ENCODE results near the gene TENM3.

Gene TENM3

GRCh38 chr4:182533964-182534363, 290.8 kb downstream of the TENM3 start:
- no peak for DNase-seq

GRCh38 chr4:182536221-182536811, 293.1 kb downstream of the TENM3 start:
- DNase-seq: no peak

DNA sequence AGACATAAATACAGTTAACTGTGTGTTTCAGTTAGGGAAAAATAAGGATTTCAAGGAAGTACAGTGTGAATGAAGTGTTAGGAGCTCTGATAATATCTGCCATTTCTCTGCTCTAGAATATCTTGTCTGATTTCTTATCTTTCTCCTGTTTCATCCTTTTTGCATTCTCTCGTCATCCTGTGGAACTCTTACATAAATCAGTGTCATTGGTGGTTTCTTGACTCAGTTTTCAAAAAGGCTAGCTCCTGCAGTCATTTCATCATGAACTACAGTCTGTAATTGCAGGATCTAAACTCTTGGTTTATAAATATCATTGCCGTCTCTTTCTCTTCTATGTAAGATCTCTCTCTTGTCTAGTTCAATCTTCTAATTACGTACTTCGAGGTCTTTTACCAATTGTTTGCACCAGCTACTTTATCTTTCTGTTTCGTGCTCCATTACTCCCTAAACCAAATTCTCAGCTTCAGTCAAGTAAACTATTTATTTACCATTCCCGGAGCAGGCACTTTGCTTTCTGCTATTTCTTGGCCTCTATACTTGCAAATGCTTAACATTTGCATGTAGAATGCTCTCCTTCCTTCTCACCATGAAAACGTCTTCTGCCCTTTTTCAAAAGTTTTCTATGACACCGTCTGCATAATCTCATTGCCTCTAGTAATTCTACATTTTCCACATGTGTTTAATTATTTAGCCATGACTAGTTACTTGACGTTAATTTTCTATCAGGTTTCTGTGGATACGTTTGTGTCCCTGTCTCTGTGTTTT, 294.0 kb downstream of the TENM3 start:
- no peak for DNase-seq

- no peak for DNase-seq
Observed at GRCh38 chr4:182538031-182538430, 294.8 kb downstream of the TENM3 start.

- DNase-seq: no peak
Observed at GRCh38 chr4:182540496-182540895, 297.3 kb downstream of the TENM3 start.

DNA sequence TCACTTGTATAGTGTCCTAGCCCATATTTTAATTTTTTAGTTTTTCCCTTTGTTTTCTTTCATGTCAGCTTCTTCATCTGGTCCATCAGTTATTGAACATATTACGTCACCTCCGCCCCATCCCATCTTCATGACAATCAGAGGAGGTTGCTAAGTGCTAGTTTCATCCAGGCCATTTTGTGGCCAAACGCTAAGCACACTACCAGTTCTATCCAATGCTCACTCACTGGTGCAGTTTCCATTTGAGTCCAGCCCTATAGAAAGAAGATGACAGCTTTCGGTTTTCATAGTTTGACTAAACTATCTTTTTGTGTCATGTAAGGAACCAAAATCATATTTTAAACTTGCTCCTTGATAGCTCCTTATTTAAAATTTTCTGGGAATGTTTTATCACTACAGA, 304.2 kb downstream of the TENM3 start:
- no peak for DNase-seq

GRCh38 chr4:182548156-182548555, 305.0 kb downstream of the TENM3 start:
- no peak for DNase-seq

DNA sequence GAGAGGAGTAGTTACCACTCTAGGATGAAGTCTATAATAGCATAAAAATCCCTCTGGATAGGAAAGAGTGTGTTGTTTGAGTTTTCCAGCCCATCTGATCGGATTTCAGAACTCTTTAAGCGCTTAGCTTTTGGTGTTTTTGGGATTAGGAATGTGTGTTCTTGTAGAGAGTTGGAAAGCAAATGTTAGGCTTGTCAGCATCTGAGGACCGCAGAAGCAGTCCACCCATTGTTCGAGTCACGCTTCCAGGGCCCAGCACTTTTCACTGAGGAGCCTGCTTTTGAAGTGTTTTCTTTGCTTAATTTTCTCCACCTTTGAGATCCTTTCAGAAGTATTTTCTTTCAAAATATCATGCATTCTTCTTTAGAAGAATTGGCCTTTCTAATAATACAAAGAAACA, 306.2 kb downstream of the TENM3 start:
- no peak for DNase-seq

GRCh38 chr4:182552948-182553347, 309.7 kb downstream of the TENM3 start:
- no peak for DNase-seq

GRCh38 chr4:182553653-182554052, 310.5 kb downstream of the TENM3 start:
- no peak for DNase-seq

GRCh38 chr4:182554736-182555135, 311.5 kb downstream of the TENM3 start:
- DNase-seq: no peak

GRCh38 chr4:182555997-182556418, 312.8 kb downstream of the TENM3 start:
- no peak for DNase-seq

- DNase-seq: no peak
Observed at GRCh38 chr4:182556580-182556979, 313.4 kb downstream of the TENM3 start.

DNA sequence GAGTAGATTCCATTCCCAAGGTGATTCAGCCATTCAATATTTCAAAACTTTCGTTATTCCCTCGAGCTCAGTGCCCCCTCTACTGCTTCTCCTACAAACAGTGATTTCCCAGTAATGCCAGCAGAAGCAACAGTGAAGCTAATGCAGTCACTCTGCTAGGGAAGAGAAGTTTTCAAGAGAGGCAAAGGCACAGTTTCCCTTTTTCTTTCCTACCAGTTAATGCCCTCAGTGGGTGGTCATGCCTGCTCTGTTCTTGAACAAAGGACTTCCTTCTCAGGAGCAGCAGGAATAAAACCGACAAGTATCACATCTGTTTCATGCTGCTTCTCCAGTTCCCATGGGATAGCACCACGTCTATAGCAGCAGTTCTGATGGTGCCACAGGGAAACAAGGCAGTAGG, 317.2 kb downstream of the TENM3 start:
- DNase-seq: no peak

GRCh38 chr4:182562350-182562749, 319.1 kb downstream of the TENM3 start:
- DNase-seq: no peak

DNA sequence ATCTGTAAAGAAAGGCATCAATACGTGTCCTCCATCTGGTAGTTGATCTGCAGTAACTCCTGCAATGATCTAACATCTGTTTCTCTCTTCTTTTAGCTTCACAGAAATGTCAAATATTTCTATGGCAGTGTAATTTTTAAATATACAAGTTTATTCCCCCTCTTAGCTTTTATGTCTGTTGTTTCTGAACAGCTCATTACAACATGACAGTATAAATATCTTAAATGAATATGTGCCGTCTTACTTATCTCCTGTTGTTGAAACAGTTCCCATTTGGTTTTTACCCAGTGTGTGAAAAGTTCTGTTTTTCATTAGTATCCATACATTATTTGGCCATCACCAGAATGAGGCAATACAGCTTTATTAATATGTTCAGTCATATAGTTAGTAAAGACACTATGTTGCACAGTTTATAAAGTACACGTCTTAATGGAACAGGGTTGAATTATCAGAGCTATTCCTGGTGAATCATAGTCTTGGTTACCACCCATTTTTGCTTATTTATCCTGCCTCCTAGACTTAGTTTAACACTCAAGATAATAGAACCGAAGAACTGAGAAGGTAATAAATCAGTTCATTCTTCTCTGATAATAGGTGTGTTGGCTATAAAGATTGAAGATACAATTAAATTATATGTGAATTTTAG, 321.6 kb downstream of the TENM3 start:
- no peak for DNase-seq

- no peak for DNase-seq
Observed at GRCh38 chr4:182567119-182567518, 323.9 kb downstream of the TENM3 start.

DNA sequence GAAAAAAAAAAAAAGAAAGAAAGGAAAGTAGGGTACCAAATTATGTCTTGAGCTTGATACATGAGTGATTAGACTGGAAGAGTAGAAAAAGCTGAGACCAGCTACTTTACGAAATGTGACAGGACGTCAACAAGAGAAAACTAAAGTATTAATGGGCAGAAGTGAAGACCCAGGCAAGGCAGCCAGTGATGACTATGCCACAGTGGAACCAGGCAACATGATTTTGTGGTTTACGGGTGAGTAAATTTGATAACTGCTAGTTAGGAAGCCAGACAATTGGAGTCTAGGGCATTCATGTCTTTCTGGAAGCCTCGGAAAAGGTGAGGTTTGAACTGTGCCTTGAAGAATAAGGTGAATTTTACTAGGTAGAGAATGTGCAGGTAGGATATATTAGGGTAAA, 326.4 kb downstream of the TENM3 start:
- DNase-seq: no peak

DNA sequence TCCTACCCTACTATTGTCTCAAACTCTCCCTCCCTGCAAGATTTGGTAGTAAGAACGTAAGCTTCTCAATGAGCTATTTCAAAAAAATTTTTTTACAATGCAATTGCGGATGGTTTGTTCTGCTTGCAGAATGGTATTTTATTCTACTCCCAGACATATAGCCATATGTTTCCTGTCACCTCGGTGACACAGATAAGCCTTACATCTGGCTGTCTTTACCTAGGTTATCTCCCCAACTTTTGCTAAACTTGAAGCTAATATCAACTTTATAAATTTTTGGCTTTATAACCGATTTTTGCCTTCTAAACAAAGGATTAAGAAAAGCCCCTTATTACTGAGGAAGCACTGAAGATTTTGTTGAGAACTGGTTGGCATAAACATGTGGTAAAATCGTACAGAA, 331.5 kb downstream of the TENM3 start:
- no peak for DNase-seq

GRCh38 chr4:182575225-182575624, 332.0 kb downstream of the TENM3 start:
- DNase-seq: no peak

- no peak for DNase-seq
Observed at GRCh38 chr4:182576601-182577289, 333.5 kb downstream of the TENM3 start.

DNA sequence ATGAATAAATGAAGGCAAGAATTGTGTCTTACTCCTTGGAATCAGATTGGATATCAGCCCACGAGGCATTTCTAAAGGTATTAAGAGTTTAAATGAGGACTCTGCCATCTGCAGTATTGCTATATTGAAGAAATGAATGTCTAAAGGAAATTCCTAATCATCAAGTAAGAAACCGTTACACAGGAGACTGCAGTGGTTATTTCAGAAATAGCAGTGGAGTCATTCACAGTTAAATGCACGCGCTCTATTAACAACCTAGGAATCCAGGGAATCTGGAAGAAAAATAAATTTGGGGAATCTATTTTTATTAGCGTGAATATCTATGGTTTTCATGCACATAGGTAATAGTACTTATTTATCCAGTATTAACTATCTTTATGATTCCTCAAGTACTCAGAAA, 334.2 kb downstream of the TENM3 start:
- no peak for DNase-seq

GRCh38 chr4:182578402-182578801, 335.2 kb downstream of the TENM3 start:
- DNase-seq: no peak

- DNase-seq: no peak
Observed at GRCh38 chr4:182582245-182582644, 339.0 kb downstream of the TENM3 start.
